Stimulated activated CD4-positive, alpha-beta T cell treated with anti-CD3 and anti-CD28 coated beads, TNF-alpha, amount 100 ng/mL, for 24 hours (primary cell): ENCODE results near the gene SSNA1.

Experiments
- DNase-seq, 3 experiments: peaks; one replicate each; pipeline ENCODE4 v3.0.0-alpha.2; 2020; ENCODE audit warnings: low read depth in 3 of 3

Gene SSNA1

DNA sequence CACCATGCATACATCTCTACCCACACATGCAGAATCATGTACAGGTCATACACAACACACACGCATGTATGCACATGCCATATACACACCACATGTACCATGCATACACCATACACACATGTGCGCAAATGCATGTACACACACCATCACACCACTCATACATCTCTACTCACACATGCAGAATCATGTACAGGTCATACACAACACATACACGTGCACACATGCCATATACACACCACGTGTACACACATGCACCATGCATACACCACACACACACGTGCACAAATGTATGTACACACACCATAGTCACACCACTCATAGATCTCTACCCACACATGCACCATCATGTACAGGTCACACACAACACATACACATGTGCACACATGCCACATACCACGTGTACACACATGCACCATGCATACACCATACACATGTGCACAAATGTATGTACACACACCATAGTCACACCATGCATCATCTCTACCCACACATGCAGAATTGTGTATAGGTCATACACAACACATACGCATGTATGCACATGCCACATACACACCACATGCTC is 35.6 kb upstream of the SSNA1 start:
- DNase-seq, result no peak

DNA sequence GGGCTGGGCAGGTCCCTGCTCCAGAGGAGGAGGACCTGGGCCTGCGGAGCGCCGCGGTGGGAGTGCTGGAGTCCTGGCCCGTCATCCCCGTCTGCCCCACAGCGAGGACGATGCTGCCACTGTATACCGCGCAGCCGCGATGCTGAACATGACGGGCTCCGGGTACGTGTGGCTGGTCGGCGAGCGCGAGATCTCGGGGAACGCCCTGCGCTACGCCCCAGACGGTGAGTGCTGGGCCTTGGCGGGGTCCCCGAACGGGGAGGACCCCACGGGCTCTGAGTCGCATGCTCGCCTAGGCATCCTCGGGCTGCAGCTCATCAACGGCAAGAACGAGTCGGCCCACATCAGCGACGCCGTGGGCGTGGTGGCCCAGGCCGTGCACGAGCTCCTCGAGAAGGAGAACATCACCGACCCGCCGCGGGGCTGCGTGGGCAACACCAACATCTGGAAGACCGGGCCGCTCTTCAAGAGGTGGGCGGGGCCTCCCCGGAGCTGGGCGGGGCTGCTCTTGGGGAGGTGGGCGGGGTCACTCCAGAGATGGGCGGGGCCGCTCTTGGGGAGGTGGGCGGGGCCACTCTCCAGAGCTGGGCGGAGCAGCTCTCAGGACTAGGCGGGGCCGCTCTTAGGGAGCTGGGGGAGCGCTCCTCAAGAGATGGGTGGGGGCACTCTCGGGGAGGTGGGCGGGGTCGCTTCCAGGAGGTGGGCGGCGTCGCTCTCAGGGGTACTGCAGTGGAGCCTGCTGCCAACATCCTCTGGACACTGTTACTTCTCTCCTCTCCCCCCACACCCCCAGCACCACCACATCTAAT is 31.7 kb upstream of the SSNA1 start:
- DNase-seq, result peak; percentile 22 to 62 (median 31)

DNA sequence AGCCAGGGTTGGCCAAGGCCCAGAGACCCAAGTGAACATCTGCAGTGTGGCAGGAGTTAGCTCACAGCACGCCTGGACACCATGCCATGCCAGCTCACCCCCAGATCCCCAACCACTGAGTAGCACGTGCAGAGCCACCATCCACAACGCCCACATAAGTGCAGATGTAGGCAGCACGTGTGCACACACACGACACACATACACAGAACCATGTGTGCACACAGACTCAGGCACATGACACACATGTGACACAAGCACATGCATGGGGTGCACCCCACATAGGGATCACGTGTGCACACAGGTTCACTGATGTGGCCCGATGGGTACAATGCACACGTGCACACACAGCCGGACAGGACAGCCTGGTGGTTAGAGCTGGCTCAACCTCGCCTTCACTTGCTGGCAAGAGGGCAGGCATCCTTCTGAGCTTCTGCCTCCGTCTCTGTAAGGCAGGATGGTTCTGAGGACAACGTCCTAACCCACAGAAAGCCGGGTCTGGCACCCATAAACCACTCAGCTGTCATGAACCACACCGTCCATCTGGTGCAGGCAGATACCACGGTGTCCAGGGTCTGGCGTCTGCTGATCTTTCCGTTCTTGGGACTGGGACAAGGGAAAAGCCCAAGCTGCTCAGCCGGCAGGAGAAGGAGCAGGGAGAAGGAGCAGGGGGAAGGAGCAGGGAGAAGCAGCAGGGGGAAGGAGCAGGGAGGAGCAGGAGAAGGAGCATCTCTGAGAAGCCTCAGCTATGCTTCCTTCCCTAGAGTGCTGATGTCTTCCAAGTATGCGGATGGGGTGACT is 30.7 kb upstream of the SSNA1 start:
- no peak for DNase-seq

DNA sequence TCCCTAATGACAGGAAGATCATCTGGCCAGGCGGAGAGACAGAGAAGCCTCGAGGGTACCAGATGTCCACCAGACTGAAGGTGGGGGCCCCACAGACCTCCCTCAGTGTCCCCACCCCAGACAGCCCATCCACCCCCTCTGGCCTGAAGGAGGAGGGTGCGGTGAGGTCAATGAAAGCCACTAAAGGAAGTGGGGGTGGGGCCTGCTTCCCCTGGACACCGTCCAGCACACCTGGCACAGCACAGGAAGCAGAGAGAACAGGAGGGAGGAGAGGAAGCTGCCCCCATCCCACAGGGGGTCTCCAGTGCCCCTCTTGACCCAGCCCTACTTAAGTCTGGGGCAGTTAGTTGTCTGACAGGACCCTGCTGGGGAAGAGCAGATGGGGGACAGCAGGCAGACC is 29.9 kb upstream of the SSNA1 start:
- no peak for DNase-seq

DNA sequence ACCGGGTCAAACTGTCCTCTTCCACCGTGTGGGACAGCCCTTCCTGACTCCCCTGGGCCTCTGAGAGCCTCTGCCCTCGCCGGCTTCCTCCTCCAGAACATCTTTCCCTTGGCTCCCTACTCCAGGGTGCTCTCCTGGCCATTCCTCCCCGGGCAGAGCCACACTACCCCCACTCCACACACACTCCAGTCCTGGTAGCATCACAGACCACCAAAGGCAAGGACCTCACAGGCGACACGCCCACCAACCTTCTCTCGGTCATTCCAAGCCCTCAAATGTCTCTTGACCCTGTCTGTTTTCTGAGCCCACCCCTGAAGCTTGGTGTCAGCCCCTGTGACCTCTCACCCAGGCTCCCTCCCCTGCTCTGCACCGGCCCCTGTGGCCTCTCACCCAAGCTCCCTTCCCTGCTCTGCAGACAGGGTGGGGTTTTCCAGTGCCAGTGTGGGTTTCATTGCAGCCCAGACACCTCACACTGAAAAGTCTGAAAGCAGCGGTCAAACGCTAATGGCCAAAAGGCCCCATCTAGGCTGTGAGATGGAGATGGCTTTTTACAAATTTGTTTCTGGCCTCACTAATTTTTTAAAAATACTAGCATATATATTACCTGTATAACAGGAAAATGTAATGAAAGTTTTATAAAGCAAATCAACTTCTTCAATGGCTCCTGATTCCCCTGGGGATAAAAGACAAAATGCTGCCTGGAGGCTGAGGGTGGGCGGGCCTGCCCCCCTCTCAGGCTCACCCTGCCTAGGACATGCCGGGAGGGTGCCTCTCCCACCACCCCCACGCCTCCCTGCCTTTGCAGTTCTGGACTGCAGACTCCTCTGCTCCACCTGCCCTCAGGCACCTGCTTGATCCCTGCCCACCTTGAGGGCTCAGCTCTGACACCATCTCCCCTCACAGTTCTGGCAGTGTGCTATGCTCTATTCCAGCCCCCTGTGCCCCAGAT is 29.1 kb upstream of the SSNA1 start:
- no peak for DNase-seq

DNA sequence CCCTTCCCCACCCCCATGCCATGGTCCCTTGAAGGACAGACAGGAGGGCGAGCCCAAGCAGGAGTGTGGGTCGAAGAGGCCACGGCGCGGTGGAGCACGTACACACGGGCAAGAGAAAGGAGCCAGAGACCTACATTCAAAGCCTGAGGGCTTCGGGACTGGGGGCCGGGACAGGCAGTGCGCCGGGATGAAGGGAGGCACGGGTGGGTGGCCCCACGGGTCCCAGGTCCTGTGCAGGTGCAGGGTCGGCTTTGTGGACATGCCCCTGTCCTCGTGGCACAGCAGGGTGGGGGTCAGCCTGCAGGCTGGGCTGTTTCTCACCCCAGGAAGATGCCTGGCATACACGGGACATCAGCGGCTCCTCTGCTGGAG is 28.4 kb upstream of the SSNA1 start:
- no peak for DNase-seq

DNA sequence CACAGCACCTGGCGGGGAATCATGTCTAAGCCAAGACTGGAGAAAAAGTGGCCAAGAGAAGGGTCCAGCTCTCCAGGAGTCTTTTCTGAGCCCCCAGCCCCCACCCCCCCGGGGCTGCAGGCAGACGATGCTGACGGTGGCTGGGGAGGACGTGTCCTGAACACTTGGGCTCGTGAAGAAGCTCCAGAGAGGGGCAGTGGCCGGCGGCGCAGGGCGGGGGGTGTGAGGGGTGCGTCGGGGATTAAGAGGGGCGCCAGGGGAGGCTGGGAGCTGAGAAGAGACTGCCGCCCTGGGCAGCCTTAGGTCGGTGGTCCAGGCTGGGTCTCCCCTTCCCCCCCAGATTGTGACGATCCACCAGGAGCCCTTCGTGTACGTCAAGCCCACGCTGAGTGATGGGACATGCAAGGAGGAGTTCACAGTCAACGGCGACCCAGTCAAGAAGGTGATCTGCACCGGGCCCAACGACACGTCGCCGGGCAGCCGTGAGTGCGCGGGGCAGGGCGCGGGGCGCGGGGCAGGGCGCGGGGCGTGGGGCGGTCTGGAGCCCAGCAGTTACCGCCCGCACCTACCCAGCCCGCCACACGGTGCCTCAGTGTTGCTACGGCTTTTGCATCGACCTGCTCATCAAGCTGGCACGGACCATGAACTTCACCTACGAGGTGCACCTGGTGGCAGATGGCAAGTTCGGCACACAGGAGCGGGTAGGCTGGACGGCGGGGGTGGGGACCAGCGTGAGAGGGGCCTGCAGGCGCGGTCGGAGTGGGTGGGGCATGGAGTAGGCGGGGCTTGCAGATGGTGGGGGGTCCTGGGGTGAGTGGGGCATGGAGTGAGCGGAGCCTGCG is 27.5 kb upstream of the SSNA1 start:
- DNase-seq, result no peak

DNA sequence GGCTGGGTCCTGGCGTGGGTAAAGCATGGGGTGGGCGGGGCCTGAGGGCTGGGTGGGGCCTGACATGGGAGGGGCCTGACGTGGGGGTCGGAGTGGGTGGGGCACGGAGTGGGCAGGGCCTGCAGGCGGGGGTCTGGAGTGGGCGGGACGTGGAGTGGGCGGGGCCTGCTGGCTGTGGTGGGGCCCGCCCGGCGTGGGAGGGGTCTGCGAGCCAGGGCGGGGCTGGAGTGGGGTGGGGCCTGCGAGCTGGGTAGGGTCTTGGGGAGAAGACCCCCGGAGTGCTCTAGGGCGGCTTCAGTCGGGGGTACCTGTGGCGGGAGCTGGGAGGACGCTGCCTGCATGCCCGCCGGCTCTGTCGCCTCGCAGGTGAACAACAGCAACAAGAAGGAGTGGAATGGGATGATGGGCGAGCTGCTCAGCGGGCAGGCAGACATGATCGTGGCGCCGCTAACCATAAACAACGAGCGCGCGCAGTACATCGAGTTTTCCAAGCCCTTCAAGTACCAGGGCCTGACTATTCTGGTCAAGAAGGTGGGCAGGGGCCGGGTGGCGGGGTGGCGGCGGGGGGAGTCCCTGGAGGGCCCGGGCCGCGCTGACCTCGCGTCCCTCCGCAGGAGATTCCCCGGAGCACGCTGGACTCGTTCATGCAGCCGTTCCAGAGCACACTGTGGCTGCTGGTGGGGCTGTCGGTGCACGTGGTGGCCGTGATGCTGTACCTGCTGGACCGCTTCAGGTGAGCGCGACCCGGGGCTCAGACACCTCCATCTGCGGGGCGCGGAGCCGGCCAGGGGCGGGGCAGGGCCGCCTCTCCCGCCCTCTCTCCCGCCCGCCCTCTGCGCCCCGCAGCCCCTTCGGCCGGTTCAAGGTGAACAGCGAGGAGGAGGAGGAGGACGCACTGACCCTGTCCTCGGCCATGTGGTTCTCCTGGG is 26.7 kb upstream of the SSNA1 start:
- no peak for DNase-seq

DNA sequence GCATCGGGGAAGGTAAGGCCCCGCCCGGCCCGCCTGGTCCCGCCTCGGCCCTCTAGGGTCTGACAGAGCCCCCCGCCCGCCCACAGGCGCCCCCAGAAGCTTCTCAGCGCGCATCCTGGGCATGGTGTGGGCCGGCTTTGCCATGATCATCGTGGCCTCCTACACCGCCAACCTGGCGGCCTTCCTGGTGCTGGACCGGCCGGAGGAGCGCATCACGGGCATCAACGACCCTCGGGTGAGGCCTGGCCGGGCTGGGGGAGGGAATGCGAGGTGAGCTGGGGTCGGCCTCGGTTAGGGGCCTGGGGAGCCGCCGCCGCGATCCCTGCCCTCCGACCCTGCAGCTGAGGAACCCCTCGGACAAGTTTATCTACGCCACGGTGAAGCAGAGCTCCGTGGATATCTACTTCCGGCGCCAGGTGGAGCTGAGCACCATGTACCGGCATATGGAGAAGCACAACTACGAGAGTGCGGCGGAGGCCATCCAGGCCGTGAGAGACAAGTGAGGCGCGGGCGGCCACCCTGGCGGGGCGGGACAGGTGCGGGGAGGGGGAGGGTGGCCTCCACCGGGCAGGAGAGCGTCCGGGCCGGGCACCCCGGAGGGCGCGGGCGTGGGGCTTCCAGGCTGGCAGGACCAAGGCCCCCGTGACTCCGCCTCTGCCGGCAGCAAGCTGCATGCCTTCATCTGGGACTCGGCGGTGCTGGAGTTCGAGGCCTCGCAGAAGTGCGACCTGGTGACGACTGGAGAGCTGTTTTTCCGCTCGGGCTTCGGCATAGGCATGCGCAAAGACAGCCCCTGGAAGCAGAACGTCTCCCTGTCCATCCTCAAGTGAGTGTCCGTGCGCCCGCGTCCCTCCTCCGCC is 25.7 kb upstream of the SSNA1 start:
- DNase-seq, result no peak

DNA sequence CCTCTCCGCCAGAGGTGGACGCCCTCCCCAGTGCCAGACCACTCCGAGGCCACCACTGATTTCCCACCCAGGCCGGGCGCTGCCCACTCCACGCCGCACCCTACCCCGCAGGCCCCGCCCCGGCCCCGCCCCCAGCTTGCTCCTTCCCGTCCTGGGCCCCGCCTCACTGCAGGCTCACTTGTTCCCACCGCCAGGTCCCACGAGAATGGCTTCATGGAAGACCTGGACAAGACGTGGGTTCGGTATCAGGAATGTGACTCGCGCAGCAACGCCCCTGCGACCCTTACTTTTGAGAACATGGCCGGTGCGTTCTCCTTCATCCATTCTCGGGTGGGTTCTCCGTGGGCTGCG is 25.1 kb upstream of the SSNA1 start:
- no peak for DNase-seq

DNA sequence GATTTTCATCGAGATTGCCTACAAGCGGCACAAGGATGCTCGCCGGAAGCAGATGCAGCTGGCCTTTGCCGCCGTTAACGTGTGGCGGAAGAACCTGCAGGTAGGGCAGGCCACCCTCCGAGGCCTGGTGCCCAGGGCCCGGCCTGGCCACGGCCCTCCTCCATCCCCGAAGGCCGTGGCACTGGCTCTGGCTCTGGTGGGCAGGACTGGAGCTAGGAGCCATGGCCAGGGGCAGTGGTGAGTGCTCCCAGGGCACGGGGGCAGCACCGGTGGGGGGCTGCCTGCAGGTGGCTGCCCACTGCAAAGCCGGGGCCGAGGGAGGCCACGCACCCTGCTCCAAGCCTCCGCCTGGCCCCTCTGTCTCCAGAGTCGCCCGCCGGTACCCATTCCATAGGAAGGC is 24.7 kb upstream of the SSNA1 start:
- no peak for DNase-seq

DNA sequence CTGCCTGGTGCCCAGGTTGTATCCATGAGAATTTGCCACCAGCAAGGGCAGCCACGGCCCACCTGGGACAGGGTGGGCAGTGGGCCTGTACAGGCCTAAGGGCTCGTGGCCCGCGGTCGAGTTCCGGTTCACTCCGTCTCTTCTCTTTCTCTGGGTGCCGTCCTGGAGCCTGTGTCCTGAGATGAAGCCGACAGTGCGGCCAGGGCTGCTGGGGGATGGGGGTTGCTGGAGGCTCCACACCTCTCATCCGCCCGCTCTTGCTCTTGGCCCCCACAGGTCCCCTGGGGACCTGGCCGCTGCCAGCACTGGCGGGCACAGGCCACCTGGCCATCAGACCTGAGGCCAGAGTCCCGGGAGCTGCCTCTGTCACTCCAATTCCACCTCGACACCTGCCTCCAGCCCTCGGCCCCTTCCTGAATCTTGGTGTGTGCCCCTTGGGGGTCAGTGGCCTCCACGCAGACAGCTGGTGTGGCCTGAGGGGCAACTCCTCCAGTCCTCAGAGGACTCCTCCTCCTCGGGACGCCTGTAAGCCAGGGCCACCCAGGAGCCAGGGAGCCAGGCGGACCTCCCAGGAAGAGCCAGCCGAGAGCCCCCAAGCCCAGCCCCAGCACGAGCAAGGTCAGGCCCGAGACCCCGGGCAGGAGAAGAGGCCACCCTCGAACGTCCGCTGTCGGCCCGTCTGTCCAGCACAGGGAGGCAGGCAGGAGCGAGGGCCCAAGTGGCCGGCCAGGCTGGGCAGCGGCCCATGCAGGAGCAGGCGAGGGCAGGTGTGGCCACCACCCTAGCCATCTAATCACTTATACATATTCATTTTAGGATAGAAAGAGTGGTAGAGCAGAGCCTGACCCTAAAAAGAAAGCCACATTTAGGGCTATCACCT is 23.9 kb upstream of the SSNA1 start:
- no peak for DNase-seq

DNA sequence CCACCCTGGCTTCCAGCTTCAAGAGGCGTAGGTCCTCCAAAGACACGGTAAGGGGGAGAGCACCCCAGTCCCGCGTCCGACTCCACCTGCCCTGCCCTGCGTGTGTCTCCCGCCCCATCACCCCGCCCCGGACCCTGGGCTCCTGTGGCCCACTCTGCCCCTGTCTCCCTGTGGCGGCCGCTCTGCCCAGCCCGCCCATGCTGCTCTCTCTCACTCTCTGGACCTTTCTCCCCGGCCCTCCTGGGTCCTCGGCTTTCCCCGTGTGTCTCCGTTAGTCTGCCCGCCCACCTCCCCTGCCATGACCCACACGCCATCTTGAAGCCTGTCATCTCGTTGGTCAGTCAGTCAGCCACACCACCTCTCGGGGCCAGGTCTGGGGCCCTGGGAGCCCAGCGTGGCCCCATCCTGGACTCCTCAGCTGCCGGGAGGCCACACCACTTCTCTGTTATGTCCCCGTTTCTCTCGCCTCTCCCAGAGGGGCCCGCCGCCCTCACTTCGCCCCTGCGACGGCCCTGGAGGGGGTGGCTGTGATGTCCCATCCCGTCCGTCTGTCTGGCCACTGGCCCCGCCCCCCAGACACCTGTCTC is 23.1 kb upstream of the SSNA1 start:
- no peak for DNase-seq

DNA sequence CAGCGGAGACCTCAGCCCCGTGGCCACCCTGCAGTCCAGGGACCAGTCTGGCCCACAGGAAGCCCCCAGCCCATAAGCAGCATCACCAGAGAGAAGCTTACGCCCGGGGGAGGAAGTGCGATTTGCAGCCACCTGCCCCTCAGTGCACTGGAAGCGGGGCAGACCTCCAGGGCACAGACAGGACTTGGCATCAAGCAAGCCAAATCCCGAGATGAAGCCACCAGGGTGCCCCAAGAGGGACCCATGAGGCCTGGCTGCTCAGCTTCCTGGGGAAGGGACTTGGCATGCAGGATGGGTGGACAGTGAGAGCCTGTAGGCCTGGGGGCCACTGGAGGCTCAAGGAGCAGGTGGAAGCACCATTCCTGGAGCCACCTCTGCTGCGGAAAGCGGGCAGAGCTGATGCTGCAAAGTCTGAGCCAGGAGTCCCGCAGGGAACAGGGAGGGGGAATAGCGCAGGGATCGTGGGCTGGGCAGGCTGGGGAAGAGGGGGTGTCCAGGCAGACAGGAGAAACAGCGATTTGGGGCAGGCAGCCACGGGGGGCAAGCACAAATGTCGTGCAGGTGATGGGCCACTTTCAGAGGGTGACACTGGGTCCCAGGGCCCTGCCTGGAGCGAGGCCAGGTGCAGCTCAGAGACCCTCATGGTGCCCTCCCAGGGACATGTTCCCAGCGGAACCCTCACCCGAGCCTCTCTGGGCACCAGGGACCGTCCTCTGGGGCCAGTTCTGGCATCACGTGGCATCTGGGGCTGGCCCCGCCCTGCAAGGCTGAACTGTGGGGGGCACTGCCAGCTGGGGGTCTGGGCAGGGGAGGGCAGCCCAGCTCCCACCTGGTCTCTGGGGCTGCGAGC is 21.9 kb upstream of the SSNA1 start:
- DNase-seq, result no peak

DNA sequence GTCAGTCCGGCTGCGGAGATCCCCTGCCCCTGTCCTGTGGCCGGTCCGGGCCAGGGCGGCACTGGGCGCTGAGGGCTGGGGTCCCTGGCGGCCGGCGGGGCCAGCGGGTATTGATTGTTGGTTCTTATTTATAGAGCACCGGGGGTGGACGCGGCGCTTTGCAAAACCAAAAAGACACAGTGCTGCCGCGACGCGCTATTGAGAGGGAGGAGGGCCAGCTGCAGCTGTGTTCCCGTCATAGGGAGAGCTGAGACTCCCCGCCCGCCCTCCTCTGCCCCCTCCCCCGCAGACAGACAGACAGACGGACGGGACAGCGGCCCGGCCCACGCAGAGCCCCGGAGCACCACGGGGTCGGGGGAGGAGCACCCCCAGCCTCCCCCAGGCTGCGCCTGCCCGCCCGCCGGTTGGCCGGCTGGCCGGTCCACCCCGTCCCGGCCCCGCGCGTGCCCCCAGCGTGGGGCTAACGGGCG is 21.2 kb upstream of the SSNA1 start:
- no peak for DNase-seq

DNA sequence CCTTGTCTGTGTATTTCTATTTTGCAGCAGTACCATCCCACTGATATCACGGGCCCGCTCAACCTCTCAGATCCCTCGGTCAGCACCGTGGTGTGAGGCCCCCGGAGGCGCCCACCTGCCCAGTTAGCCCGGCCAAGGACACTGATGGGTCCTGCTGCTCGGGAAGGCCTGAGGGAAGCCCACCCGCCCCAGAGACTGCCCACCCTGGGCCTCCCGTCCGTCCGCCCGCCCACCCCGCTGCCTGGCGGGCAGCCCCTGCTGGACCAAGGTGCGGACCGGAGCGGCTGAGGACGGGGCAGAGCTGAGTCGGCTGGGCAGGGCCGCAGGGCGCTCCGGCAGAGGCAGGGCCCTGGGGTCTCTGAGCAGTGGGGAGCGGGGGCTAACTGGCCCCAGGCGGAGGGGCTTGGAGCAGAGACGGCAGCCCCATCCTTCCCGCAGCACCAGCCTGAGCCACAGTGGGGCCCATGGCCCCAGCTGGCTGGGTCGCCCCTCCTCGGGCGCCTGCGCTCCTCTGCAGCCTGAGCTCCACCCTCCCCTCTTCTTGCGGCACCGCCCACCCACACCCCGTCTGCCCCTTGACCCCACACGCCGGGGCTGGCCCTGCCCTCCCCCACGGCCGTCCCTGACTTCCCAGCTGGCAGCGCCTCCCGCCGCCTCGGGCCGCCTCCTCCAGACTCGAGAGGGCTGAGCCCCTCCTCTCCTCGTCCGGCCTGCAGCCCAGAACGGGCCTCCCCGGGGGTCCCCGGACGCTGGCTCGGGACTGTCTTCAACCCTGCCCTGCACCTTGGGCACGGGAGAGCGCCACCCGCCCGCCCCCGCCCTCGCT is 20.5 kb upstream of the SSNA1 start:
- no peak for DNase-seq
